ENCODE results near the gene CFAP97D2.
"Not testable (repeated sequence)": the region's sequence is repeated elsewhere in the genome, so short reads cannot be mapped to it uniquely, and the experiment has no call there.

The CFAP97D2 gene

DNA sequence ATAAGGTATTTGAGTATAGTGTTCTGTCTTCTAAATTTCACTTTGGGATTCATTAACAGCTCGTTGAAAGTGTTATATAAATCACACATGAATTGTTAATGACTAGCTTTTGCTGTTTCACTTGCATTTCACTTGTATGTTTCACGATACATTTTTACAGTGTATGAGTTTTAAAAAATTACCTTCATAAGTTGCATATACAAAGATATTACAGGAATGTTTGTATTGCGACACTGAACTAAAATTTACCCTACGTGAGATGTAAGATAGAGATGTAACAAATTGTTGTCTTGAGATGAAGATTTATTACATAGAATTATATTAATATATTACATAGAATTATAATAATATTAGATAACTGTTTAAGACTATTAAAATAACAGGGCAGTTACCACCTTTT is 57.2 kb downstream of the CFAP97D2 start:
- DNase-seq, result no peak

DNA sequence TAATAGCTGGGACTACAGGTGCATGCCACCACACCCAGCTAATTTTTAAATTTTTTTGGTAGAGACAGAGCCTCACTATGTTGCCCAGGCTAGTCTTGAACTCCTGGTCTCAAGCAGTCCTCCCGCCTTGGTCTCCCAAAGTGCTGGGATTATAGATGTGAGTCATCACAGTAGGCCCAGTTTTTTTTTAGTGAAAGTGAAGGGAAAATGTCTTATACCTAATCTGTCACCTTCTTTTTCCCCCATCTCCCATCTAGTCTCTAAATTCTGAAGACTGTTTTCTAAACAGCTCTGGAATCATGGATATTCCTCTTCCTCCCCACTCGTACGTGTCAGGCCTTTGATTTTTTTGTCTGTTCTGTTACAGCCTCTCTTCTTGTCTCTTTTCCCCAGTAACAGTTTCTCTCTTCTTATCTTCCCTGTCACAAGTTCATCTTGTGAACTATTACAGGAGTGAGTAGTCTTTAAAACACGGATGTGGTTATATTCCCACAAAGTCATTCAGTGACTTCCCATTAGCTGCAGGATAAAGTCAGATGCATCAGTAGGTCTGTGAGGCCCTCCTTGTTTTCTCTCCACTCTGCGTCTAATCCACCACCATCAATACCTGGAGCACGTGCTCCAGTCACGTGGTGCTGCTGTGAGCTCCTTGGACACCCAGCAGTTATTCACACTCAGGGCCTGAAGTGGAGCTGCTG is 58.5 kb downstream of the CFAP97D2 start:
- DNase-seq, result no peak

DNA sequence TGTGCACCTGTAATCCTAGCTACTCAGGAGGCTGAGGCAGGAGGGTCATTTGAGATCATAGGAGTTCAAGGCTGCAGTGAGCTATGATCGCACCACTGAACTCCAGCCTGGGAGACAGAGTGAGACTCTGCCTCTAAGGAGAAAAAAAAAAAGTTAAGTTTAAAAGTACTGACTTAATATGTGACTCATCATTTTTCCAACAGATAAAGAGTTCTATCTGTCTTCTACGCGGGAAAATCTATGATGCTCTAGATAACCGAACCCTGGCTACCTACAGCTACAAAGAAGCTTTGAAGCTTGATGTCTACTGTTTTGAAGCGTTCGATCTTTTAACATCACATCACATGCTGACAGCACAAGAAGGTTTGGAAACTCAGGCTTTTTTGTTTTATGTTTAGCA is 62.9 kb downstream of the CFAP97D2 start:
- DNase-seq, result no peak

DNA sequence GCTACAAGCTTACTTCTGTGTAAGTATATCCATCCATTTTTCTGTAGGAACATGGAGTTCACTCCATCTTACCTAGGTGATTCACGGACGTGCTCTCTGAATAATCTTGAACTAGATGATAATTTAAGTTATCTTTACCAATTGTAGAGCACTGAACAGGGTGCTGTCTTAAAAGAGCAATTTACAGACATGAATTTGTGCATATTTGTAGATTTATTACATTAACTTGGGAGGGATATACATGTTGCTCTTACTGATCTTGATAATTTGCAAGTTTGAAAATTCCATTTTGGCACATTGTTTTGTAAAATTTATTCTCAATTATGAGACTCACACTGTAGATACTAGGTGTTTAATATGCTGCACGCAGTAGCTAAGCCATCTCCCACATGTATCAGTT is 64.9 kb downstream of the CFAP97D2 start:
- DNase-seq, result no peak

DNA sequence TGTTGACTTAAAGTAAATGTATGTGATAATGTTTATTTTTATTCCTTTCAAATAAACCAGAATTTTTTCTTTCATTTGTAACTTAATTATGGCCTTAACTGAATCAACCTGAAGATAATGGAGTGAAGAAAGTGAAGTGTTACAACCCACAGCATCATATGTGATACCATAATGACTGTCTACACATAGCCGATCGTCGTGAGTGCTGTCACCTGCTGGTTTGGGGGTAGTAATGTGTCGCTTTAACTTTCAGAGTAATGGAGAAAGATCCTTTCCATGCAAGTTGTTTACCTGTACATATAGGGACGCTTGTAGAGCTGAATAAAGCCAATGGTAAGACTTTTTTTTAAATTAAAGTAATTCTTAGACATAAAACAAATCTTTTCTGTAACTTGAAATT is 65.6 kb downstream of the CFAP97D2 start:
- DNase-seq, result no peak

DNA sequence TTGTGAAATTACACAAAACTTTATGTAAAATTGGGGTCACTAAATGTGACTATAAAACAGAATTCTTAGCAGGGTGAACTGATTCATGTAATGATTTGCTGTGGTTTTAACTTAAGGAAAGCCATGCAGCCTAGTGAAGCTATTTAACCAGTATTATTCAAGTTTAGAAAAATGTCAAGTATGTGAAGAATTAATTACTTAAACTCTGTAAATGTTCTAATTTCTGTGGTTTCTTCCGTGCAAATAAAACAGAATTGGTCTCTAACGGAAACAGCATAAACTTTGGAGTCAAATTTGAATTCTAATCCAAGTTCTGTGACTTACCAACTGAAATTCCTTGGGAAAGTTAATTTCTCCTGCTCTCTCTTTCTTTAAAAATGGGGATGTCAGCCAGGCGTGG is 69.0 kb downstream of the CFAP97D2 start:
- DNase-seq, result no peak

DNA sequence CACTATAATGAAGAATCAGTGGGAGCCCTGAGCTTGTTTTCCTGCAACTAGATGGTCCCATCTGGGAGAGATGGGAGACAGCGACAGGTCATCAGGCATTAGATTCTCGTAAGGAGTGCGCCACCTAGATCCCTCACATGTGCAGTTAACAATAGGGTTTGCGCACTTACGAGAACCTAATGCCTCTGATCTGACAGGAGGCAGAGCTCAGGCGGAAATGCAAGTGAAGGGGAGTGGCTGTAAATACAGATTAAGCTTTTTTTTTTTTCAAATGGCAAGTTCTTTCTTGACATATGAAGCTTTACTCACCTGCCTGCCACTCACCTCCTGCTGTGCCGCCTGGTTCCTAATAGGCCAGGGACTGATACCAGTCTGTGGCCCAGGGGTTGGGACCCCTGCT is 70.0 kb downstream of the CFAP97D2 start:
- no peak for DNase-seq

DNA sequence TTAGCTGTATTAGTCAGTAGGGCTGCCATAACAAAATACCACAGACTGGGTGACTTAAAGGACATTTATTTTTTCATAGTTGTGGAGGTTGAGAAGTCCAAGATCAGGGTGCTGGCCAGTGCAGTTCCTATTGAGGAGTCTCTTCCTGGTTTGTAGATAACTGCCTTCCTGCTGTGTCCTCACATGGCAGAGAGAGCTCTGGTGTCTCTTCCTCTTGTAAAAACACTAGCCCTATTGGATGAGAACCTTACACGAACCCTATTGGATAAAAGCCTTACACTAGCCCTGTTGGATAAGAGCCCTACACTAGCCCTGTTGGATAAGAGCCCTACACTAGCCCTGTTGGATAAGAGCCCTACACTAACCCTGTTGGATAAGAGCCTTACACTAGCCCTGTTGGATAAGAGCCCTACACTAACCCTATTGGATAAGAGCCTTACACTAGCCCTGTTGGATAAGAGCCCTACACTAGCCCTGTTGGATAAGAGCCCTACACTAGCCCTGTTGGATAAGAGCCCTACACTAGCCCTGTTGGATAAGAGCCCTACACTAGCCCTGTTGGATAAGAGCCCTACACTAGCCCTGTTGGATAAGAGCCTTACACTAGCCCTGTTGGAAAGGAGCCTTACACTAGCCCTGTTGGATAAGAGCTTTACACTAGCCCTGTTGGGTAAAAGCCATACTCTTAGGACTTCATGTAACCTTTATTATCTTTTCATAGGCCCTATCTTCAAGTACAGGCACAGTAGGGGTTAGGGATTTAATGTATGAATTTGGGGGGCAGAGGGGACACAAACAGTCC is 72.8 kb downstream of the CFAP97D2 start:
- DNase-seq, result not testable (repeated sequence)

DNA sequence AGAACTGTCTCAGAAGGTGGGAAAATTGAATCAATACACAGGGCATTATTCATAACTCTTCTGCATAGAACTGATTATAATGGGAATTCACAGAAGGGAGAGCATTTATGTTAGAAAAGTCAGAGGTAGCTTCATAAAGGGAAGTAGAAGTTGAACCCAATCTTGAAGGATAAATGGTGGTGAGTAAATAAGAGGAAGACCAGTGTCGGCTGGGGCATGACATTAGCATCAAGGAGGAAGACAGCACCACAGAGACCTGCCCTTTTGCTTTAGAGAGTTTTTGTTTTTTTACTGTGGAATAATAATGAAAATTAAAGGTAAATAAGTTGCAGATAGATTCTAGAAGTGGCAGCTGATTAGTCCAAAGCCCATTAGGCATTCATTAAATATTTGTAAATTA is 77.5 kb downstream of the CFAP97D2 start:
- DNase-seq, result no peak

DNA sequence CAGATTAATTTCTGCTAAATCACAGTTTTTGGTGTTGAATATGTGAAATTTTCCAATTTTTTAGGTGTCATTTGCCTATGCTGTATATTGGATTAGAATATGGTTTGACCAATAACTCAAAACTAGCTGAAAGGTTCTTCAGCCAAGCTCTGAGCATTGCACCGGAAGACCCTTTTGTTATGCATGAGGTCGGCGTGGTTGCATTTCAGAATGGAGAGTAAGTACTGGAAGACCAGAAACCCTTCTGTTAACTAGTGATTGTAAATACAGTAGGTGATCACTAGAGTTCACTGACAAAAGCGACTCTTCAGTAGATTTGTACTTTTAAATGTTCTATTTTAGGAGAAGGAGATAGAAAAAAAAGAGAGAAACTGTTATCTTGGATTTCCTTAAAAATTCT is 78.0 kb downstream of the CFAP97D2 start:
- no peak for DNase-seq

DNA sequence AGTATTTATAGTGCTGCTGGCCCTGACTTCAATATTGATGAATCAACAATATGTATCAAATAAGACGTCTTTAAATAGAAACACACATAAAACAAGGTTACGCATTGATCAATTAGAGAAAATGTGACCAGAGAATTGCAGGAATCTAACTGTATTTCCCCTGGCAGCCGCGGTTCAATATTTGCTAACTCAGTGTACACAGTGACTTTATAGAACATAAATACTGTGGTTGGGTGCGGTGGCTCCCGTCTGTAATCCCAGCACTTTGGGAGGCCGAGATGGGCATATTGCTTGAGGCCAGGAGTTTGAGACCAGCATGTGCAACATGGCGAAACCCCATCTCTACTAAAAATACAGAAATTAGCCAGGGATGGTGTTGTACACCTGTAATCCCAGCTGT is 79.5 kb downstream of the CFAP97D2 start:
- no peak for DNase-seq

DNA sequence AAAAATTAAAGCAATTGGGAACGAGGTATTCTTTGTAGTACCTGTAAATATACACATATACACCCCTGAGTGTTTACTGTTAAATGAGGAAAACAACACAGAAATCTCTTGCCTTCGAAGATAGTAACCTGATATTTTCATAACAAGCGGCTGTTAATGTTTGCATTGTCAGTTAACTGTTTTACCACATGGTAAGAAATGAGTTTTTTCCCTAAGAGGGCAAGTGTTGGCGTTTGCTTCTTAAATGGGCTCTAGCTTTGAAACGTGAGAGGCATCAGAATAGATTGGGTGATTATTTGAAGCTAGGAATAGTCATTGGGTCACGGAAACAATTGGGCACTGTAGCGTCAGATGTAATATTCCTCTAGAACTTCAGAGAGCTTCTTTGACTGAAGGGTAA is 80.3 kb downstream of the CFAP97D2 start:
- no peak for DNase-seq

DNA sequence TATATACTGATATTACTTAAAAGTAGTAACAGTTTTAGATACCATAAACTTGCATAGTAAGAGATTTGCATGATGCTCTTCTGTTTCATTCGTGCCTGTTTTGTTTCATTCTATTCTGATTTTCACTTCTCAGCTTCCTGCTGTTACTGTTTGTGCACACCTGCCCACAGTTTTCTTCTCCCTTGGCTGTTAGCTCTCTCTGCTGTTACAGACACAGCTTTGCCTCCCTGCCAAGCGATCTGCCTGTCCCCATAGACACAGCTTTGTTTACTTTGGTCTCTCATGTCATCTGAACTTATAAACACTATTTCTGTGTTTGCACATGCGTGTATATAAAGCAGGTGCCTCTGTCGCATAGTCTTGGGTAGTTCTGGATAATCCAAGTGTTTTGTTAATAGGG is 80.9 kb downstream of the CFAP97D2 start:
- DNase-seq, result no peak

DNA sequence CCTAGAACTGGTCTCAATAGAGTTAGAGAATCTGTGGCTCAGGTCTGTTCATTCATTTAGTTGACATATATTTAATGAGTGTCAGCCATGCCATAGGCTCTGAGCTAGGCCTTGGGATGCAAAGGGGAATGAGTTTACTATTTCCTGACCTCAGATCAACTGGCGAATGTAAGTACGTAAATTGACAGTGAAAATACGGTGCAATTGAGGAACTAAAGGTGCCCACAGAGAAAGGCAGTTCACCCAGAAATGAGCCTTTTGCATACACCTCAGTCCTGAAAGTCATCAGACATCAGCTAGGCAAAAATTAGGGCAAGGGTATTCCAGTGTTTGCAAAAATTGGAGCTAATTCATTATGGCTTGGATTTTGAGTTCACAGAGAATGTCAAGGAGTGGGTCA is 81.8 kb downstream of the CFAP97D2 start:
- DNase-seq, result no peak

DNA sequence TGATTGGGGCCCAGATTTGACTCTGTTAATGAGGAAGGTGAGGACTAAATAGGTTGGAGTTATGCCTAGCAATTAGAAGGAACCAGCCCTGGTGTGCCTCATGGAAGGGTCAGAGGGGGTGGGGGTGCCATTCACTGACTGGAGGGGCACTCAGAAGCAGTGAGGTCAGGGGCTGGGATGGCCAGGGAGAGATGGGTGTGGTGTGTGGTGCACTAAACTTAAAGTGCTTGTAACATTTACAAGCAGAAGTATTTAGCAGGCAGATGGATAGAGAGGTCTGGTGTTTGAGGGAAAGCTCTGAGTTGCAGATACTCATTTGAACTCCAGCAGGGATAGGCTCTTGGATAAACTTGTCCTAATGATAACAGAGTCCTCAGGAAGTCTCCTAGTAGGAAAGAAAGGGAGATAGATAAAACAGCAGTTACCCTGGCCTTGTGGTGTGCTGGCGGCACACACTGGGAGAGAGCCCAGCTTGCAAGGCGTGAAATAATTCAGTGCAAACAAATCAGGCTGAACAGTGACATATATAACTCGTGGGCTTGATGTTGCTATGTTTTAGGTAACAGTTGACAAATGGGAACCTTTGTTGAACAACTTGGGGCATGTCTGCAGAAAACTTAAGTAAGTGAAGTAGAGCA is 82.4 kb downstream of the CFAP97D2 start:
- no peak for DNase-seq

DNA sequence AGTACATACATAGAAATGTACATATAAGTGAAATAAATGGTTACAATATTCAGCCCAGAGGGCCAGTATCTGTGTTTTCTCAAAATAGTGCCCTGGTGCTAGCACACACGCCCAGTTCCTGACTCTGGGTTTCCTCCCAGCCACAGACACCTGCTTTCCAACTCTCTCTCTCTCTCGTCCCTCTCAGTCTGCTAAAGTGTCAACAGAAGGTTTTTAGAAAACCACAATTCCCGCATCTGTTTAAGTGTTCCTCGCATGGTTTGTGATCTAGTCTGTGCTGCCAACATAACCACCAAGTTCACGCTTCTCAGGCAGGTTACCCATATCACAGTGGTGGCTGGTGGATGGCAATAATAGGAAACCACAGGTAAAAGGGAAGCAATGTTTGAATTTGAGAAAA is 84.5 kb downstream of the CFAP97D2 start:
- DNase-seq, result no peak

DNA sequence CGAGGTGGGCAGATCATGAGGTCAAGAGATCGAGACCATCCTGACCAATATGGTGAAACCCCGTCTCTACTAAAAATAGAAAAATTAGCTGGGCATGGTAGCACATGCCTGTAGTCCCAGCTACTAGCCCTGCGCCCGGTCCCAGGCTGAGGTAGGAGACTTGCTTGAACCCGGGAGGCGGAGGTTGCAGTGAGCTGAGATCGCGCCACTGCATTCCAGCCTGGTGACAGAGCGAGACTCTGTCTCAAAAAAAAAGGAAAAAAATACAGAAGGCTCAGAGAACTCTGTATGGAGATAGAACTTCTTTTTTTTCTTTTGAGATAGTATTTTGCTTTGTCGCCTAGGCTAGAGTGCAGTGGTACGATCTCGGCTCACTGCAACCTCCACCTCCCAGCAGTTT is 85.3 kb downstream of the CFAP97D2 start:
- DNase-seq, result not testable (repeated sequence)

DNA sequence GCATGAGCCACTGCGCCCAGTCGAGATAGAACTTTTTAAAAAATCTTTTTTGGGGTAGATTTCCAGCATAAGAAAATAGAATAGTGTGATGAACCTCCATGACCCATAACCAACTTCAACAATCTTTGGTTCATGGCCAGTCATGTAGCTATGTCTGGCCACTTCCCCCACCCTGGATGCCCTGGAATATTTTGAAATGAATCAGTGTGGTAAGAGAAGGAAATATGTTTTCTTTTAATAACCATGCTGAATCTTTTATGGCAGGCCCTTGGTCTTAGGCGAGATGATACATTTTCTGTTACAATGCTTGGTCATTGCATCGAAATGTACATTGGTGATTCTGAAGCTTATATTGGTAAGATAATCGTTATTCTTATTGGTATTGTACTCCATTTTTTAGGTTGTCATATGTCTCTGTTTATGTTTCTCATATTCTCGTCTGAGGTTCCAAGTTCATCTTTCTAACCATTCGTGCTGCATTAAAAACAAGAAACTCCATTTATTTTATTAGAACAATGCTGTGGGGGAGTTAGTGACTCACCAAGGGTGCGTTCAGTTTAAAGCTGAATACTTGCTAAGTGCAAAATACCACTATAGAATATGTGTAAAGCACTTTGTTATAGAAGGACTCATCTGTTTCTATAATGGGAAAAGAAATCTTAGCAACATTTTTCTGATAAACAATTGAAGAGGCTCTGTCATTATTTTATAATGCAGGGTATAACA is 86.0 kb downstream of the CFAP97D2 start:
- no peak for DNase-seq

DNA sequence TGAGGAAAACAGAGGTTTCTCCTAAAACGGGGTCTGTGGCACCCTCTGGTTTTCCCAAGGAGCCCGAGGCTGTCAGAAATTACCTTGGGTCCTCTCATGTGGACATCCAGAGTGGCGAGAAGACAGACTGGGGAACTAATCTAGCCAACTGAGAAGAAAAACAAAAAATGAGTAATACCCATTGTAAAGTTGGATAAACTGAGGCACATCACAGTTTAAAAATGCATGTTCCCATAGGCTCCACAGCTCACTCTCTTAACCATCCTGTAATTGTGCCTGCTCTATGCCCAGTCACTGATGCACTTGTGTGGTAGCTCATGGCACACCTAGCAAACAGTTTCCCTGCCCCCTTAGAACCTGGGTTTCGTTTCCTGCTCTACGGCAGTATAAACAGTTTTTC is 87.2 kb downstream of the CFAP97D2 start:
- no peak for DNase-seq

DNA sequence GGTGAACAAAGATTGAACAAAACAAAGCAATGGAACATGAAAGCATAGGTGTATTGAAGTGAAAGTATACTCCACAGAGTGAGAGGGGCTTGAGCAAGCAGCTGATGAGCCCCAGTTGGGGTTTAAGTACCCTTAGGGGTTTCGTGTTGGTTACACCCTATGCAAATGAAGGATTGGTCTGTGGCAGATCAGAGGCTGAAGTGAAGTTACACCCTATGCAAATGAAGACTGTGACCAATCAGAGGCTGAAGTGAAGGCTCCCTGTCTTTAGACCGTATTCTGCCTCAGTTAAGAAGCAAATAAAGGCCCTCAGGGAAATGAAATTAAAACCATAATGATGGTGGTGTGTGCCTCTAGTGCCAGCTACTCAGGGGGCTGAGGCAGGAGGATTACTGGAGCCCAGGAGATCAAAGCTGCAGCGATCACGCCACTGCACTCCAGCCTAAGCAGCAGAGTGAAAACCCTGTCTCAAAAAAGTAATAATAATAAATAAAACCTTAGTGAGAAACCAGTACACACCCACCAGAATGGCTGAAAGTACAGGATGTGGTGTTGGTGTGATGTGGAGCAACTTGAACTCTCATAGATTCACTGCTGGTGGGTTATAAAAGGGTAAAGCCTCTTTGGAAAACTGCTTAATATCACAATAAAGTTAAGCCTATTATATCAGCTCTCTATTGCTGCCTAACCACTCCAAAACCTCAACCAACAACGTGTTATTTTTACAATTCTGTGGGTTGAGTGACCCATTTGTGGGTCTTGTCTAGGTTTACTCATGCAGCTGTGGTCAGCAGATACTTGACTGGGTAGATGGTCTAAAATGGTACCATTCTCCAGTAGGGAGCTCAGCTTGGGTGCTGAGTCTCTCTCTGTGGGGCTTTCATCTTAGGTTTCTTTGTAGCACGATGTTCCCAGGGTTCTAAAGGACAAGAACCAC is 89.6 kb downstream of the CFAP97D2 start:
- no peak for DNase-seq

DNA sequence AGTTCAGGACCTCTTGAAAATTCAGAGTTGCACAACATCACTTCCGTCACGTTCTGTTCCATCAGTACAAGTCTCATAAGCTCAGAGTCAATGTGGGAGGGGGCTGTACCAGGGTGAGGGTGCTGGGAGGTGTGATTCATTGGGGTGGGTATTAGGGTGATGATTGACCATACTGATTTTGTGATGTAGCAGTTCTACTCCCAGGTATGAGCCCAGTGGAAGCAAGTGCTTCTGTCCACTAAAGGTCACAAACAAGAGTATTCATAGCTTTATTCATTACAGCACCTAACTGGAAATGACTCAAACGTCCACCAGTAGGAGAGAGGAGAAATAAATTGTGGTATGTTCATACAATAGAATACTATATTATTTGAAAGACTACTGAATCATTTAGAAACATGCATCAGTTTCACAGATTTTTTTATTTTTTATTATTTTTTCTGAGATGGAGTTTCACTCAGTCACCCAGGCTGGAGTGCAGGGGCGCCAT is 90.3 kb downstream of the CFAP97D2 start:
- DNase-seq, result no peak
